Kidney epithelial cell (primary cell): ENCODE data around the gene GALNT11. TPM values are rescaled to one million over a fixed set of nuclear protein-coding genes. Genes with fewer than 3 reads are reported as not detected.

Experiments
- DNase-seq: peaks from one replicate; pipeline ENCODE4 v3.0.0-alpha.2; 2010; ENCODE audit warnings: low read depth
- H3K27me3 ChIP-seq: 2 replicates; pipeline ENCODE4 v1.6.0; 2011; ENCODE audit warnings: low read length; ENCODE audit not compliant: control insufficient read depth, insufficient read depth
- H3K36me3 ChIP-seq: 2 replicates; pipeline ENCODE4 v1.5.1; 2011; ENCODE audit warnings: low read length; ENCODE audit not compliant: control insufficient read depth, insufficient read depth
- H3K4me3 ChIP-seq: 2 replicates; pipeline ENCODE4 v1.5.1; 2011; ENCODE audit warnings: low read depth, mild to moderate bottlenecking, control low read depth, low read length
- total RNA-seq: library from RNA; depleted of rRNA; stranded (reverse); fragments of >200 nt; gene quantifications from 2 replicates; pipeline ENCODE4 v1.2.3, GENCODE V29; 2015
- TF ChIP-seq, protein P1 (sequence below): IDR thresholded peaks from 2 replicates; pipeline ENCODE4 v1.5.1; 2011; ENCODE audit warnings: mild to moderate bottlenecking, moderate library complexity, low read length, control low read depth, inconsistent platforms; ENCODE audit not compliant: insufficient read depth, poor library complexity, severe bottlenecking

GALNT11 gene
- total RNA-seq, 1 donor from 2014 or later, result 36.0 TPM

DNA sequence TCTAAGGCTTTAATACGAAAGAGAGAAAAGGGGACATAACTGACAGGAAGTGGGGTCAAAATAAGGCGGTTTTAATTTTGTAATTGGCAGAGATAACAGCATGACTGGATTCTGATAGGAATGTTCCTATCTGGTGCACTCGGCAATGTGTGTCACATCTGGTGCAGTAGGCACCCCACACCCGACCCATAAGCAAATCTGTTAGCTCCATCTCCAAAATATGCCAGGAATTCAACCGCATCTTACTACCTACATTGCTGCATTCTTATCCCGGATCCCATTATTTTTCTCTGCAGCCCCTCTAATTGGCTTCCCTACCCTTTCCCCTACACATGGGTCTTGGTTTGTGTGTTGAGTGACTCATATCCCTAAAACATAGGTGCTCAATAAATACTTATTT, 19.1 kb upstream of the GALNT11 start:
- DNase-seq, result no peak
- no peaks in the 10 kb centered on the region for H3K27me3 ChIP-seq
- no peaks in the 10 kb centered on the region for H3K36me3 ChIP-seq
- TF ChIP-seq, protein P1, sequence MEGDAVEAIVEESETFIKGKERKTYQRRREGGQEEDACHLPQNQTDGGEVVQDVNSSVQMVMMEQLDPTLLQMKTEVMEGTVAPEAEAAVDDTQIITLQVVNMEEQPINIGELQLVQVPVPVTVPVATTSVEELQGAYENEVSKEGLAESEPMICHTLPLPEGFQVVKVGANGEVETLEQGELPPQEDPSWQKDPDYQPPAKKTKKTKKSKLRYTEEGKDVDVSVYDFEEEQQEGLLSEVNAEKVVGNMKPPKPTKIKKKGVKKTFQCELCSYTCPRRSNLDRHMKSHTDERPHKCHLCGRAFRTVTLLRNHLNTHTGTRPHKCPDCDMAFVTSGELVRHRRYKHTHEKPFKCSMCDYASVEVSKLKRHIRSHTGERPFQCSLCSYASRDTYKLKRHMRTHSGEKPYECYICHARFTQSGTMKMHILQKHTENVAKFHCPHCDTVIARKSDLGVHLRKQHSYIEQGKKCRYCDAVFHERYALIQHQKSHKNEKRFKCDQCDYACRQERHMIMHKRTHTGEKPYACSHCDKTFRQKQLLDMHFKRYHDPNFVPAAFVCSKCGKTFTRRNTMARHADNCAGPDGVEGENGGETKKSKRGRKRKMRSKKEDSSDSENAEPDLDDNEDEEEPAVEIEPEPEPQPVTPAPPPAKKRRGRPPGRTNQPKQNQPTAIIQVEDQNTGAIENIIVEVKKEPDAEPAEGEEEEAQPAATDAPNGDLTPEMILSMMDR, result no peak
- no peak overlapping the region for H3K4me3 ChIP-seq

DNA sequence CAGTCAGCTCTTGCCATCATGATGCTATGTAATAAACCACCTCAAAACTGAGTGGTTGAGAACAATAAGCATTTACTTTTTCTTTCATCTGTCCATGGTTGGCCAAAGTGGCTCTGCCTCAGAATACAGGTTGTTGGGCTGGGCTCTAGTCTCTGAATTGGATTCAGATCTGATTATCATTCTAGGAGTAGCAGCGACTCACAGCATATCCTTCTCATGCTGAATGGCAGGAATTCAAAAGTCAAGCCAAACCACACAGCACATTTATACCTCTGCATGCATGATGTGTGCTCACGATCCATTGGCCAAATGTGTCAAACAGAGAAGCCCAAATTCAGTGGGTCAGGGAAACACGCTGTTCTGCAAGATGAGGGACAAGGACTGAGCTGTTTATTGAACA, 13.6 kb upstream of the GALNT11 start:
- no peak for DNase-seq
- H3K4me3 ChIP-seq, result no peak overlapping the region
- no peaks in the 10 kb centered on the region for H3K36me3 ChIP-seq
- TF ChIP-seq, protein P1, result no peak
- H3K27me3 ChIP-seq, result no peaks in the 10 kb centered on the region

DNA sequence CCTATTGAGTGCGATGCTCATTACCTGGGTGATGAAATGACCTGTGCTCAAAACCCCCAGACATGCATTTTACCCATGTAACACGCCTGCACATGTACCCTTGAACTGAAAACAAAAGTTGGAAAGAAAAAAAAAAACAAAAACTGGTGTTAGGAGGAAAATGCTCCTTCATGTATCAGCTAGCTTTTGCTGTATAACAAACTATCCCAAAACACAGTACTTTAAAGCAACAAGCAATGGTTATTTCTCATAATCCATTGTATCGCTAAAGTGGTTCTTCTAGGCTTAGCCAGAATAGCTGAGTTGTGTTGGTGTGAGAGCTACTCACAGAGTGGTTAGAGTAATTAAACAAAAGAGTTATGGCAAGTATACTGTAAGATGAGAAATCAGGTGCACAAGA, 12.2 kb upstream of the GALNT11 start:
- TF ChIP-seq, protein P1, result no peak
- DNase-seq, result no peak
- Histone ChIP-seq H3K36me3 (no peaks in the 10 kb centered on the region), H3K27me3 (no peaks in the 10 kb centered on the region), H3K4me3 (no peak overlapping the region)

DNA sequence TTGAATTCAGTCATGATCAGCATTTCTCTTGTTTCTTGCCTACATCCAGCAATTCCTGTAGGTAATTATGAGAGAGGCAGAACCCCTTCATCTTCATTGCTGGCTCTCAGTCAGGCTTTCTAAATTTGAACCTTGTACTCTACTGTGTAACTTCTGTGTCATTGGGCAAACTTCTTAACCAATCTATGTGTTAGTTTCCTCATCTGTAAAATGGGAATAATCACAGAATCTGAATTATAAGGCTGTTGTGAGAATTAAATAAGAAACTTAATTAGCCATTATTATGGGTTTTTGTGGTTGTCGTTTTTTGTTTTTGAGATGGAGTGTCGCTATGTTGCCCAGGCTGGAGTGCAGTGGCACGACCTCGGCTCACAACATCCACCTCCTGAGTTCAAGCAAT, 11.5 kb upstream of the GALNT11 start:
- Histone ChIP-seq H3K4me3 (no peak overlapping the region), H3K27me3 (no peaks in the 10 kb centered on the region), H3K36me3 (no peaks in the 10 kb centered on the region)
- DNase-seq, result no peak
- TF ChIP-seq, protein P1, result no peak

DNA sequence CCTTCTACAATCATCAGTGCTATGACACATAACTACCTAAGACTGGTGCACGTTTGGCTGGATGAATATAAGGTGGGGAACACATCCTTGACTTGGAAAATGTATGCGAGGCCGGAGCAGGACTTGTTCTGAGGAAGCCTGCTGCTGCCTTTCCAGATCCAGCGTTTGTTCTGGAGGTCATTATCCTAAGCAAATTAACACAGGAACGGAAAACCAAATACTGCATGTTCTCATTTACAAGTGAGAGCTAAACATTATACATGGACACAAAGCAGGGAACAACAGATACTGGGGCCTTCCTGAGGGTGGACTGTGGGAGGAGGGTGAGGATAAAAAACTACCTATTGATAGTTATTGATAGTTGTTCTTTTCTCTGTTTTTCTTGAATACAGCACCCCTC, 10.8 kb upstream of the GALNT11 start:
- Histone ChIP-seq H3K4me3 (no peak overlapping the region), H3K27me3 (no peaks in the 10 kb centered on the region), H3K36me3 (no peaks in the 10 kb centered on the region)
- no peak for DNase-seq
- TF ChIP-seq, protein P1, result no peak

DNA sequence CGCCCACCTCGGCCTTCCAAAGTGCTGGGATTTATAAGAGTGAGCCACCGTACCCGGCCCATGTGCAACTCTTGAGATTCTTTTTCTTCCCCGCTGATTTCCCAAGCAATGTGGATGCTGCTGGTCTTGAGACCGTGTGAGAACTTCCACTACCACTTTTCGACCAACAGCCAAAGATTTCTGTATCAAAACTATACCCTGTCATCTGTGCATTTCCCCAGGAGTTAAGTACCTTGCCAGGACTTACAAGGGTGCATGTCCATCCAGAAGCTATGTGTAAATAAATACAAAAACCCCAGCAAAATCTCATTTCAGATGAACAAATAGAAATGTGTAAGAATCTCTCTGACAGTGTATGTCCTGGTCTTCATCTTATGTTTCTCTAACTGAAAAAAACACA, 9.9 kb upstream of the GALNT11 start:
- TF ChIP-seq, protein P1, result no peak
- Histone ChIP-seq H3K4me3 (no peak overlapping the region), H3K27me3 (no peaks in the 10 kb centered on the region), H3K36me3 (no peaks in the 10 kb centered on the region)
- no peak for DNase-seq
